Frontal cortex (tissue), 4 donors: ENCODE measurements around the gene IL19. TPM values are rescaled to one million over a fixed set of nuclear protein-coding genes. Genes with fewer than 3 reads are reported as not detected.
"Not testable (repeated sequence)": the region's sequence is repeated elsewhere in the genome, so short reads cannot be mapped to it uniquely, and the experiment has no call there.

Source experiments
- DNase-seq, 2 donors: peaks; one replicate each; pipeline ENCODE4 v3.0.0; 2012; ENCODE audit warnings: low spot score in 2 of 2
- FAIRE-seq: peaks from 2 replicates; lab custom pipeline; 2012; peaks lifted over from hg19 to GRCh38; lab: Jason Lieb, UNC
- total RNA-seq: library from RNA; depleted of rRNA; stranded (reverse); fragments of >200 nt; gene quantifications from one replicate; pipeline ENCODE4 v1.2.3, GENCODE V29; 2014
- donor health status: control.
- donor health status: control.
- donor health status: control.

Gene IL19
- total RNA-seq, 1 donor from 2014 or later = not detected

- no peak for FAIRE-seq
- DNase-seq = no peak
Measured at GRCh38 chr1:206846487-206846886, 75.9 kb downstream of the IL19 start.

- DNase-seq (no peak), FAIRE-seq (no peak)
Measured at GRCh38 chr1:206847337-206847834, 76.8 kb downstream of the IL19 start.

DNA sequence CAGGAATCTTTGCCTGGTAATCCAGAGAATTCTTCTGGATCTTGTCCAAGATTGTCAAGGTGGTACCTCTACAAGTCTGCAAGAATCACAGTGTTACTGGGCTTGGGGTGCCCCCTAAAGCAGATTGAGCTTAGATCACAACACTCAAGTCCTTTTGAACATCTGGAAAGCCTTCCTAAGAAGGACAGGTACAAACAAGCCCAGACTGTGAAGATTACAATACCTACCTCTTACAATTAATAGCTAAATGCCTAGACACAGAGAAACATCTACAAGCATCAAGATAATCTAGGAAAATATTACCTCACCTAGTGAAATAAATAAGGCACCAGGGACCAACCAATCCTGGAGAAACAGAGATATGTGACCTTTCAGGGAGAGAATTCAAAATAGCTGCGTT lies 77.4 kb downstream of the IL19 start:
- DNase-seq (no peak), FAIRE-seq (no peak)

GRCh38 chr1:206850401-206850800 lies 79.8 kb downstream of the IL19 start:
- DNase-seq (no peak), FAIRE-seq (no peak)

- DNase-seq = no peak
- no peak for FAIRE-seq
Measured at GRCh38 chr1:206851341-206852010, 80.9 kb downstream of the IL19 start.

DNA sequence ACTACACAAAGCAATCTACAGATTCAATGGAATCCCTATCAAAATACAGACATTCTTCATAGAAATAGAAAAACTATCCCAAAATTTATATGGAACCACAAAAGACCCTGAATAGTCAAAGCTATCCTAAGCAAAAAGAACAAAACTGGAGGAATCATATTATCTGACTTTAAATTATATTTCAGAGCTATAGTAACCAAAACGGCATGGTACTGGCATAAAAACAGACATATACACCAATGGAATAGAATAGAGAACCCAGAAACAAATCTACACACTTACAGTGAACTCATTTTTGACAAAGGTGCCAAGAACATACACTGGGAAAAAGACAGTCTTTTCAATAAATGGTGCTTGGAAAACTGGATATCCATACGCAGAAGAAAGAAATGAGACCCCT lies 82.1 kb downstream of the IL19 start:
- DNase-seq, FAIRE-seq: not testable (repeated sequence)

DNA sequence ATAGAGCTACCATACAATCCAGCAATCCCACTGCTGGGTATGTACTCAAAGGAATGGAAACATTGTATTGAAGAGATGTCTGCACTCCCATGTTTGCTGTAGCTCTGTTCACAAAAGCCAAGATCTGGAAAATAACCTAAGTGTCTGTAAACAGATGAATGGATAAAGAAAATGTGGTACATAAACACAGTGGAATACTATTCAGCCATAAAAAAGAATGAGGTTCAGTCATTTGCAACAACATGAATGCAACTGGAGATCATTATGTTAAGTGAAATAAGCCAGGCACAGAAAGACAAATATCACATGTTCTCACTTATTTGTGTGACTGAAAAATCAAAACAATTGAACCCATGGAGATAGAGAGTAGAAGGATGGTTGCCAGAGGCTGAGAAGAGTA lies 83.1 kb downstream of the IL19 start:
- FAIRE-seq, DNase-seq: not testable (repeated sequence)

DNA sequence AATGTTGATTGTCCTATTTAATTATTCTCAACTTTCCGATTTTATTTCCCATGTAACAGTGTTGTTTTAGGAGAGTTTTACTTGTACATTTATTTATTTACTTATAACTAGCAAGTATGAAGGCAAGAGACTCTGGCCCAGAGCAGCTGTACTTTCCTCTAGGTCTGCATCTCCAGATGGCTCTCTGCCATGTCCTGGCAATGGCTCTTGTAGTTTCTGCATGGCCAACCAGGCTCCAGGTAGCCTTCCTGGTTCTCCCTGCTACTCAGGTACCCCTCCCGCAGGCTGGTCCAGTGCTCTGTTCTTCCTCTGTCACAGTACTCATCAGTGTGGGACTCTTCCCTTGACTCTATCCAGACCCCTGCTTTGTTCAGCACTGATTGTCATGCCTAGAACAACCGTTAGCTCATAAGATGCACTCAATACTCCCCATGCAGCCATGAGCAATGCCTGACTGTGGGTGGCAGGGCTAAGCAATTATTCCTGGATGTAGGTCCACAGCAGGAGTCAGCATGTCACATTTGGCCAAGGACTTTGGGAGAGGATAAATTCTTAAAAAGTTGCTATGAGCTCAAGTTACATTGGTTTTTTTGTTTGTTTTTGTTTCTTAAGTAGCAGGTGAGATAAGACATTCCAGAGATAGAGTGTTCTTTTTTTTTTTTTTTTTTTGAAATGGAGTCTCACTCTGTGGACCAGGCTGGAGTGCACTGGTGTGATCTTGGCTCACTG lies 84.0 kb downstream of the IL19 start:
- DNase-seq (no peak), FAIRE-seq (no peak)

GRCh38 chr1:206855859-206856258 lies 85.3 kb downstream of the IL19 start:
- FAIRE-seq = no peak
- no peak for DNase-seq

DNA sequence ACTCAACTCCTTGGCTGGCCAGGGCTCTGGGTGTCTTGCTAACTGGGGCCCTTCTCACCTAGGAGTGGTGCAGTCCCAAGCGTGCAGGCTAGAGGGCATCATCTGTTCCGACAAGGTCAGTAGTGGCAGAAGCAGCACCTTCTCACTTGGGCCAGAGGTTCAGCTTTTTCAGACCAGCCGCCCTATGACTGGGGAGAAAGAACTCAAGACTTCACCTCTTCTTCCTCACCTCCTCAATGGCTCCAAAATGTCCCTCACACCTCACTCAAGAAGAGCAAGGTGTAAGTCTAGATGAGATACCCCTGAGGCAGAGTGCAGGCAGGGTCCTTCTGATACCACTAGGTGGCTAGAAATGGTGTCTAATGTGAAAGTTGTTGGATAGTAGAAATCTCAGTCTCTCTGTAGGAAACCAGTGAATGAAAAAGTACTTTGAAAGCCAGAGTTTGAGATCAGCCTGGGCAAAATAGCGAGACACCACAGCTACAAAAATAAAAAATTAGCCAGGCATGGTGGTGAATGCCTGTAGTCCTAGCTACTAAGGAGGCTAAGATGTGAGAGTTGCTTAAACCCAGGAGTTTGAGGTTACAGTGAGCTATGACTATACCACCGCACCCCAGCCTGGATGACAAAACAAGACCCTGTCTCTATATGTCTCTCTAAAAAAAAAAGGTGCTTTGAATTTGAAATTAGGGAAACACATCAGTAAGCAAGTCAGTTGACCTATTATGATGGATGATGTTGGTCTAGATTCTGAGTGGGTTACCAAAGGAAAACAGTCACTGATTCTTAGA lies 86.3 kb downstream of the IL19 start:
- no peak for DNase-seq
- FAIRE-seq = no peak

GRCh38 chr1:206859082-206859521 lies 88.5 kb downstream of the IL19 start:
- no peak for FAIRE-seq
- no peak for DNase-seq

GRCh38 chr1:206860165-206860564 lies 89.6 kb downstream of the IL19 start:
- DNase-seq = no peak
- FAIRE-seq = no peak

DNA sequence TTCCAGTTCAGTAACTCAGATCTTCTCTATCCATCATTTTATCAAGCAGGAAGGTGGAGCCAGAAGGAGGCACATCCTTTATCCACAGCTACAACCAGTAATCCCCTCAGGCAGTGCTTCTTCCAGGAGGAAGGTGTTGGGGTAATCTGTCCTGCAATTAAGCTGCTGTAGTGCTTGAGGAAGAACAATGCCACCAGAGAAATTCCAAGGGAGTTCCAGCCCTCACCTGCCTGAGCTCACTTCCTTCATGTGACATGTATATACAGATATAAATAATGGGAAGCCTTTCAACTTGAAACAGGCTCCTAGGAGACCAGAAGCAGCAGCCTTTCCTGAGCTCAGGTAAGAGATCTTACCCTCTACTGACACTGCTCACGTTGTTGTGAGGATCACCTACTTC lies 92.7 kb downstream of the IL19 start:
- DNase-seq (no peak), FAIRE-seq (no peak)

- DNase-seq = no peak
- no peak for FAIRE-seq
Measured at GRCh38 chr1:206864939-206865671, 94.5 kb downstream of the IL19 start, which contains the start of gene IL20. IL20 (plus strand) TSS chr1:206865623; CDS start chr1:206865853, 230 bp downstream.

DNA sequence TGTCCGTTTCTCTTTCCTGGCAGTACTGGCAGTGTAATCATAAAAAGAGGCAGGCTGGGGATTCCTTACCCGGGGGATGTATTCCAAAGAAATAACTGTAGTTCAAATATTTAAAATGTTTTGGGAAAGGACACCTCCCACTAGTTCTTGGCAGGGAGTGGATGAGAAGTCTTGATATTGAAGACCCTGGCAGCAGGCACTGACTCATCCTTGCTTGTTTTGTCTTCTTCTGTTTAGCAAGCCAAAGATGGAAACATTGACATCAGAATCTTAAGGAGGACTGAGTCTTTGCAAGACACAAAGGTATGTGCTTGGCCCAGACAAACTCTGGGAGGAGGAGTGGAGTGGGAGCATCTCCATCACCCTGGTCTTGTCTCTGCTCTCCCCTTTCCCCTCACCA lies 95.5 kb downstream of the IL19 start:
- no peak for FAIRE-seq

GRCh38 chr1:206867239-206867638 lies 96.7 kb downstream of the IL19 start:
- FAIRE-seq (no peak), DNase-seq (no peak)

More for the DNA sequence above, 95.5 kb downstream of the IL19 start:
- DNase-seq = no peak

GRCh38 chr1:206867716-206868115 lies 97.1 kb downstream of the IL19 start:
- FAIRE-seq (no peak), DNase-seq (no peak)

DNA sequence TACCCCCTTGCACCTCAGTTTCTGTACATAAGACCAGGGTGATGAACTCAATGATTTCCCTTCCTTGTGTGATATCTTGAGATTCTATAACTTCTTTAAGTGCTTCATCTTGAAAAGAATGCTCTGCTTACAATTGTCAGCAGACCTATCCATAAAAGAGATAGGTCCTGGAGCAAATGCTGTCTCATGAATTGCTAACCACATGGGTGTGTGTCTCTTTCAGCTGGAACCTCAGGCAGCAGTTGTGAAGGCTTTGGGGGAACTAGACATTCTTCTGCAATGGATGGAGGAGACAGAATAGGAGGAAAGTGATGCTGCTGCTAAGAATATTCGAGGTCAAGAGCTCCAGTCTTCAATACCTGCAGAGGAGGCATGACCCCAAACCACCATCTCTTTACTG lies 97.7 kb downstream of the IL19 start:
- DNase-seq (no peak), FAIRE-seq (no peak)

DNA sequence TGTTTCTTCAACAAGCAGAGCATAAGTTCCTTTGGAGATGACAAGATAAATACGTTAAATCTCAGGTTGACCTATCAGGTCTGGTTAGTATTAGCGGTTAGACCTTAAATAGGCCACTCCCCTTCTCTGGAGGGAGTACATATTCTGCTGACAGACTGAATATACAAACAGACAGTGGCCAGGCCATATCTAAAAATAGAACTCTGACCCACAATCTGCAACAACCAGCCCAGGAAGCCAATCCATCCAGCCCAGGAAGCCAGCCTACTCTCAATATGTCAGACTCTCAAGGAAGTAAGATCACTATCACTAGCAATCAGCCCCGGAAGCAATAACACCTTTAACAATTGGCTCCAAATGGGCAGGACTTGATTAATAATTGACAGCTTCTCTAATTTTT lies 101.6 kb downstream of the IL19 start:
- DNase-seq (no peak), FAIRE-seq (no peak)
